GM21367 (cell line): ENCODE data around the gene STAM.

Source experiments
- ATAC-seq: cut with Tn5 transposase; IDR thresholded peaks from one replicate; pipeline ENCODE4 v1.9.1; 2021; ENCODE audit not compliant: unreplicated experiment

The STAM gene

DNA sequence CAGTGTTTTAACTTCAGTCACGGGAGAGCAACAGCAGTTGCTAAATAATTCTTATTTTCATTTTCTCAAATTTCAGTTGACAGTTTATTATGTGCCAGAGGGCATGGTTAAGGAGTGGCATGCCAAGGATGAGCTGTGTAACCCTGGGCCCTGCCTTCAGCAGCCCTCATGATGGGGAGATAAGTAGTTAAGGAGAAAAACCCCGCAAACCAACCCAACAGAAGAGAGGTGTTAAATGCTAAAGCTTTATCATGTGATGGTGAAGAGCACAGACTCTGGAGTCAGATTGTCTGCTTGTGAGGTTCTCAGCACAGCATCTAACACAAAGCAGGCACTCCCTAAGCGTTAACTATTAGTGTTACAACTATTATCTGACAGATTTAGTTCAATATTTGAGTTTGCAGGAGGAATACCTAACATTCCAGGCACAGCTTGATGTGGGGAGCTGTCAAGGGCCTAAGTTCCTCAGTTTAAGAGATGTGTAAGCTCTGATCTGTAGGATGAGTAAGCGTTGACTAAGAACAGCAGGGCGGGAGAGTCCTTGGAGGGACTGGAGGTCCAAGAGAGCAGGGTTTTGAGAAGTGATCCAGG, 29.6 kb downstream of the STAM start:
- ATAC-seq: no peak

DNA sequence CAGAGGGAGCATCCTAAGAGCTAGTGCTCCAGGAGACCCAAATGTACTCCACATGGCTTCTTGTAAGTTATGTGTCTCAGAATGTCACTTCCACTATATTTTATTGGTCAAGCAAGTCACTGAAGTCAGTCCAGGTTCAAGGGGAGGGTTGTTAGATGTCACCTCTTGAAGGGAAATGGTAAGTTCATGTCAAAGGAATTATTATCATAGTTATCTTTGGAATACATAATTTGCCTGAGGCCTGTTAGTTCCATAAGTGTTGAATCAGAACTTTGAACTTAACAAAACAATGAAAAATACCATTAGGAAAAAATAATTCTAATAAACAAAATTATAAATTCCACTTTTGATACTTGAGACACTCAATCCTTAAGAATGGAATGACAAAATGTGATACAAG, 30.6 kb downstream of the STAM start:
- ATAC-seq: no peak

GRCh38 chr10:17675638-17676037, 31.7 kb downstream of the STAM start:
- no peak for ATAC-seq

DNA sequence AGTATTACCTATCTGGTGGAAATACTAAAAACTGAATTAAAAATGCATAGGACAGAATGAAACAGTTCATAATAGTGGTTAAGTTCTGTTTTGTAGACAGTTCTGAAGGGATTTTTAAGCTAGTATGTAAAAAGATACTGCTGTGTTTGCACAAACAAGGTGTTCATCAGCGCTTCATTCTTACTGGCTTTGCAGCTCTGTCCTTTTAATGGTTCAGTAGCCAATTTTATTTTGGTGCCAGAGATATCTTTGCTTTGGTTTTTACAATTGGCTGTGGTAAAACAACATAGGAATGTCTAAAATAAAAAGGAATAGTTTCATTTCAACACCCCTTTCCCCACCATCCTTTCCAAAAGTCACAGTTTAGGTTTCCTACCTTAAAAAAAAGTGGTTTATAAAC, 33.0 kb downstream of the STAM start:
- ATAC-seq: no peak

DNA sequence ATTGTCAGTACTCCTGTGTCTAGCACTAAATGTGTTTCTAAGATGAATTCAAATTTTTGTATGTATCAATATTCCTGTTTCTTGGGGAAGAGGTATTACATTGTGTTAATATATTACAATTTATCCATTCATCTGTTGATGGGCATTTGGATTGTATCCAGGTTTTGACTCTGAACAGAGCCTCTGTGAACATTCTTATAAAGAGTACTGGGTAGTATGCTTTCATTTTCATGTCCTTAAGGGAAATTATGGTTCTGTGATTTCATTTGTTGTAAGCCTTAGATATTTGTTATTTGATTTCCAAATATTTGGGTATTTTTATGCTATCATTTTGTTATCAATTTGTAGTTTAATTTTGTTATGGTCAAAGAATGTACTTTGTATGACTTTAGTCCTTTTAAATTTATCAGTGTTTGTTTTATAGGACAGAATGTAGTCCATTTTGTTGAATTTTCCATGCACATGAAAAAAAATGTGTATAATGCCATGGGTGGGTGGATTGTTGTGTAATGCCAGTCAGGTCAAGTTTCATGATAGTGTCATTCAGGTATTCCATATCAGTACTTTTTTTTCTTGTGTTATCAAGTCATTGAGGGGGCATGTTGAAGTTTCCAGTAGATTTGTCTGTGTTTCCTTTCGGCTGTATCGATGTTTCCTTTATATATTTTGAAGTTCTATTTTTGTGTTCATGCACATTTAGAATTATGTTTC, 38.4 kb downstream of the STAM start:
- no peak for ATAC-seq

- ATAC-seq: no peak
These were observed 39.6 kb downstream of the STAM start for GRCh38 chr10:17683541-17683940.

GRCh38 chr10:17684537-17684936, 40.6 kb downstream of the STAM start:
- ATAC-seq: peak; percentile 69

GRCh38 chr10:17685233-17685840, 41.4 kb downstream of the STAM start:
- no peak for ATAC-seq

DNA sequence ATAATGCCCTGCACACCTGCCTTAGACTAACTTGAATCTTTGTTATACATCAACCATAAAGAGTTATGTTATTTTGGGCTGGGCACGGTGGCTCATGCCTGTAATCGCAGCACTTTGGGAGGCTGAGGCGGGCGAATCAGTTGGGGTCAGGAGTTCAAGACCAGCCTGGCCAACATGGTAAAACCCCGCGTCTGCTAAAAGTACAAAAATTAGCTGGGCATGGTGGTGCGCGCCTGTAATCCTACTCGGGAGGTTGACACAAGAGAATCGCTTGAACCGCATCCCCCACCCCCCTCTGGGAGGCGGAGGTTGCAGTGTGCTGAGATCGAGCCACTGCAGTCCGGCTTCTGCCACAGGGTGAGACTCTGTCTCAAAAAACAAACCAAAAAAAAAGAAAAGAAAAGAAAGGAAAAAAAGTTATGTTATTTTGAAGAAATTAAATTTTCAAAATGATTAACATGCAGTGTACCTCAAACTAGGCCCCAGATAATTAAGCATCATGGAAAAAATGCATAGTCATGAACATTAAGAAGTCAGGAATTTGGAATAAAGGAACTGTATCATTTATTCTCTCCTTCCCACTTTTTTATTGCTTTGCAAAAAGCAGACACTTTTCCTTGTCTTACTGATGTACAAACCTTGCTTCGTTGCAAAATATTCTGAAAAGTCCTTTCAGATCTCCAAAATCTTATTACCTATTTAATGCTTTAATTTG, 43.3 kb downstream of the STAM start:
- ATAC-seq: no peak

GRCh38 chr10:17689137-17689536, 45.2 kb downstream of the STAM start:
- ATAC-seq: no peak

- no peak for ATAC-seq
These were observed 49.1 kb downstream of the STAM start for GRCh38 chr10:17693009-17693408.

DNA sequence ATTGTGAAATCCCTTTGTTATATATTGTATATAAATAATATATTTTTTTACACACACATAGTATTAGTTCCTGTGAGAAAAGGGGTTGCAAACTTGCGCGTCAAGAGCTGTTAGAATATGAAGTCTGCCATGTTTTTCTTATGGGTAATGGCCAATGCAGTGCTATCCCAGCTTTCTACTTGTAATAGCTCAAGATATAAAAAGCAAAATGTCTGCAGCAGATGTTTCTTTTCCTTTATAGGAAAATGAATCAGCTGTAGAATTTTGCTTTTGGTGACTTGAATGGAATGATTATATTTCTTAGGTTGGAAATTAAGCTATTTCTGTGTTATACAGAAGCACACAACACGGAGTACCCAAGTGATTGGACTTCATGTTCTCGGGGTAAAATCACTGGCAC, 54.7 kb downstream of the STAM start:
- no peak for ATAC-seq

- ATAC-seq: no peak
These were observed 57.4 kb downstream of the STAM start for GRCh38 chr10:17701301-17701700.

DNA sequence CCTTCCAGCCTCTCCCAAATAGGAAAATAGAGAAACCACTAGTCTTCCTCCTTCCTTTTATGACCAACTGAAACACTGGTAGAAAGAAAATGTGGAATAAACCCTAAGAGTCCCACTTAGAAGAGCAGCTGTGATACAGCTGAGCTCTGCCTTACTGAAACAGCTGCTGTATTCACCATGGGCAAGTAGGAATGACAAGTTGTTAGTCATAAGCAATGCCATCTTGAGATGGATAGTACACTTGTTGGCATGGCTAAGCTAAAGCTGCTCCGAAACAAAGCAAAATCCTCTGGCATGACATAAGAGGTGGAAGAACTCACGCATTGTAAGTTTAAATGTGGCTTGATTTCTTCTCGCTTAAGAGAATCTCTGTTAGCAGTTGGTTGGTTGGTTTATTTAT, 59.8 kb downstream of the STAM start:
- no peak for ATAC-seq

DNA sequence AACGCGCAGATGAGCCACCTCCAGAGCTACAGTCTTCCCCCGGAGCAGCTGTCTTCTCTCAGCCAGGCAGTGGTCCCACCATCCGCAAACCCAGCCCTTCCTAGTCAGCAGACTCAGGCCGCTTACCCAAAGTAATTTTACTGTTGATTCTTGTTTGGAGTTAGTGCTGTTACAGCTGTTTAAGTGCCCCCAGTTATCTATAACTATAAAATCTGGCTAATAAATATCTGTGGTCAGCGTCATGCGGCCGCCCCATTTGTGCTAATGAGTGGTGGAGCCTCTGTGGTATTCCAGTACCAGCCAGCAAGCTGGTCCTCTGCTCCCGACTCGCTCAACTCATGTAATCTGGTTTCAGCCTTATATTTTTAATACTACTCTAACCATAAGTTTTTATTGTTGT, 64.9 kb downstream of the STAM start:
- ATAC-seq: no peak

DNA sequence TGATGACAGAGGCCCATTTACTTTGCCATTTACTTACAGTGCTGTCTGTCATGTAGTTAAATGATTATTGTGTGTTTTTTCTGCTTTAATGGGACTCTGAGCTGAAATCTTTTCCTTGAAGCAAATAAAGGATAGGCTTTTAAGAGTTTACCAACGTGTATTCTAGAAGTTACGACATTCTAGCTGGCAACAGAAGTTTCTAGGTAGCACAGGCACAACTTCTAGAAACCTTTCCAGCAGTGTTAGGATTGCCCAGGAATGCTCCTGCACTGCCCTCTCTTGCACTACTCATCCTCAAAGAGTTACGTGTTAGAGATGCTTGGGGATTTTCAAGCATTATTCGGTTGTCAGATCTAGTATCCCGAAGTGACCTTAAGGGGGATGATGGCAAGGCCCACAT, 65.5 kb downstream of the STAM start:
- ATAC-seq: no peak

- ATAC-seq: no peak
These were observed 66.2 kb downstream of the STAM start for GRCh38 chr10:17710181-17710580.

DNA sequence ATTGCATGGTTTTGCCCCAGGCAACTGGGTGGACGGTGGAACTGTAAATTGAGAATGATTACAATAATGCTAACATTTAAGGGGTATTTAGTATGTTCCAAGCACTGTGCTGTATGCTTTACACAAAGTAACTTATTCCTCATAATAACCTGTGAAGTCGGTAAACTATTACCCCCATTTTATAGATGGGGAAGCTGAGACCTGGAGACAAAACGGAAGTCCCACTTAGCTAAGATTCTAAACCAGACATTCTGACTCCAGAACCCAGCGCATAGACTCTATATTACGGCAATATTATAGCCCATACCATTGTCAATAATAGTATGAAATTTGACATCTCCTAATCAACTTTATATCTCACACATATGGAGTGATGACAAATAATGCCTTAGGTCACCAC, 68.1 kb downstream of the STAM start:
- no peak for ATAC-seq

DNA sequence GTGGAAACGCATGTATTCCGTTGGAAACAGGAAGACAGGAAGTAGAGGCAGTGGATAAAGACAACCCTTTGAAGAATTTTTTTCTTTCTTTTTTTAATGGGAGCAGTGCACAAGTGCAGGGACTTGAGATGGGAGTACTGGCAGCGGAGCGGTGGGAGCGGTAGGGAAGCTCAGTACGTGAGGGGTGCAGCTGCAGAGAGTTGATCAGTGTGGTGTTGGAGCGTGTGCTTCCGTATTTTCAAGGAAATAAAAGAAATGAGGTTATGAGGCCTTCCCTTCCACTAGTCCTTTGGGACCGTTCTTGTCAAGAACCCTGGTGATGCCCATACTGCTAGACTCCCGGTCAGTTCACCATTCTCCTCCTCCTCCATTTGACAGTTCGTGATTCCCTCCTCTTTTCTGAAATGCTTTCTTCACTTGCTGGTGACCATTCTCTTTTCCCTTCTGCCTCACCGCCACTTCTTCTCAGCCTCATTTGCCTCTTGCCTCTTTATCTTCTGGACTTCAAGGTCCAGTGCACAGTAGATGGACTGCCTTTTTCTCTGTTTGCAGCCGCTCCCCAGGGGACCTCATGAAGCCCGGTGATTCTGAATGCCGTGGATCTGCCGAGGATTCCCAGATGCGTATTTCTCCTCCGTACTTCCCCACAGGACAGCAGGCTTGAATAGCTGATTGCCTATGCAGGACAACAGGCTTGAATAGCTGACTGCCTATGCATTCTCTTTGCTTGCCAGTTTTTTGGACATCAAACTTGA, 68.9 kb downstream of the STAM start:
- ATAC-seq: no peak

DNA sequence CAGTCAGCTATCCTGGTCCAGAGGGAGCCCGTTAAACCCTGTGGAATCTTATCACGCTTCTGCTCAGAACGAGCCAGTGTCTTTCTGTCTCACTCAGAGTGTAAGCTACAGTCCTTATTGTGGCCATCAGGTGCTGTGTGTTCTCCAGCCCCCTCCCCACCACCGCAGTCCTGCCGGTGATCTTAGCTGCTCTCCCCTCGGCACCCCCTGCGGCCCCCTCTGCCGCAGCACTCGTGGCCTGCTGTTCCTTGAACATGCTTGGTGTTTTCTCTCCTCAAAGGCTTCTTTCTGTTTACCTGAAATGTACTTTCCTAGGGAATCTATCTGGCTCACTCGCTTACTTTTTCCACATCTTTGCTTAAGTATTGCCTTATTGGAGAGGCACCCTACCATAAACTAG, 69.8 kb downstream of the STAM start:
- no peak for ATAC-seq

GRCh38 chr10:17716161-17716560, 72.2 kb downstream of the STAM start:
- no peak for ATAC-seq
